HepG2 (cell line): Measurements from ENCODE around the gene ZSWIM6. TPM values are rescaled to one million over a fixed set of nuclear protein-coding genes. Genes with fewer than 3 reads are reported as not detected.

Experiments
- ATAC-seq: fragments of 200-7000 bp; cut with Tn5 transposase; 3 replicates; pipeline ENCODE4 v1.9.1; 2020; ENCODE audit warnings: mild to moderate bottlenecking, moderate library complexity
- BruUV-seq: library from RNA; stranded (reverse); fragments of 400-500 nt; replicated peaks from 2 replicates; lab custom pipeline; 2021; lab: Mats Ljungman, UMichigan
- CTCF ChIA-PET: fragments of 300-600 bp; formaldehyde crosslinking; extraction: SDS; loops from one replicate; lab custom pipeline; 2021; ENCODE audit warnings: low total read pairs, inconsistent platforms, low intra/inter-chr PET ratio; lab: Yijun Ruan, JAX
- POLR2A ChIA-PET: fragments of 350-600 bp; sonication (Branson Sonifier 250); formaldehyde crosslinking; loops from one replicate; lab custom pipeline; 2020; ENCODE audit warnings: antibody characterized with exemption, inconsistent platforms; lab: Yijun Ruan, JAX
- DNase-seq: peaks from one replicate; pipeline ENCODE4 v3.0.0-alpha.2; 2015; ENCODE audit warnings: low spot score
- FAIRE-seq: peaks from 3 replicates; lab custom pipeline; 2011; peaks lifted over from hg19 to GRCh38; lab: Jason Lieb, UNC
- H2AFZ ChIP-seq: one replicate; pipeline ENCODE4 v1.6.1; 2011; ENCODE audit warnings: low read length, inconsistent platforms
- H3K27ac ChIP-seq: fragments of 300-600 bp; 3 replicates; pipeline ENCODE4 v1.8.0; 2011; ENCODE audit warnings: mixed run types, mild to moderate bottlenecking, mixed read lengths, low read length, inconsistent platforms; ENCODE audit not compliant: insufficient read depth; ENCODE audit errors: extremely low read length
- H3K27me3 ChIP-seq, 2 experiments: fragments of 200-600 bp in 1 of 2; 2 replicates in 1 of 2; 3 replicates in 1 of 2; pipeline versions ENCODE4 v1.6.0 to v1.8.0; 2011; ENCODE audit warnings: low read length in 2 of 2, mild to moderate bottlenecking in 2 of 2, moderate library complexity in 2 of 2, inconsistent platforms in 1 of 2; ENCODE audit not compliant: insufficient read depth in 2 of 2, control insufficient read depth in 1 of 2
- H3K36me3 ChIP-seq, 2 experiments: fragments of 200-600 bp in 1 of 2; replicated peaks in 1 of 2; 2 replicates in 1 of 2; 3 replicates in 1 of 2; pipeline versions ENCODE4 v1.5.1 to v1.8.0; 2011; ENCODE audit warnings: low read length in 2 of 2, inconsistent platforms in 1 of 2; ENCODE audit not compliant: insufficient read depth in 2 of 2, control insufficient read depth in 1 of 2
- H3K4me1 ChIP-seq: 2 replicates; pipeline ENCODE4 v1.5.1; 2012; ENCODE audit warnings: low read length, inconsistent platforms; ENCODE audit not compliant: insufficient read depth
- H3K4me2 ChIP-seq: 2 replicates; pipeline ENCODE4 v1.6.0; 2011; ENCODE audit warnings: low read depth, low read length, inconsistent platforms
- H3K4me3 ChIP-seq, 3 experiments: fragments of 200-600 bp in 1 of 3; sonication (generic), shearing (Covaris generic) in 1 of 3; replicated peaks in 1 of 3; 2 replicates each; pipeline ENCODE4 v1.5.1; 2011 to 2016; ENCODE audit warnings: low read length in 3 of 3, inconsistent platforms in 2 of 3, low read depth in 2 of 3, mild to moderate bottlenecking in 2 of 3, control low read depth in 1 of 3, mixed read lengths in 1 of 3; ENCODE audit not compliant: insufficient read depth in 1 of 3
- H3K79me2 ChIP-seq: one replicate; pipeline ENCODE4 v1.6.1; 2011; ENCODE audit warnings: low read length, inconsistent platforms; ENCODE audit not compliant: insufficient read depth
- H3K9ac ChIP-seq: 2 replicates; pipeline ENCODE4 v1.6.0; 2011; ENCODE audit warnings: mild to moderate bottlenecking, low read depth, low read length, inconsistent platforms; ENCODE audit not compliant: insufficient read depth
- H3K9me3 ChIP-seq: 2 replicates; pipeline ENCODE4 v1.5.1; 2012; ENCODE audit warnings: mild to moderate bottlenecking, low read length
- H4K20me1 ChIP-seq: 2 replicates; pipeline ENCODE4 v1.6.0; 2011; ENCODE audit warnings: inconsistent platforms, mild to moderate bottlenecking, low read length, moderate library complexity; ENCODE audit not compliant: insufficient read depth
- DNMT1 ChIP-seq: sonication (generic); formaldehyde crosslinking; IDR thresholded peaks from 2 replicates; pipeline ENCODE4 v1.5.1; 2020; ENCODE audit warnings: mild to moderate bottlenecking, missing genetic modification reagents
- HMG20A ChIP-seq: IDR thresholded peaks from 2 replicates; pipeline ENCODE4 v1.6.1; 2016; ENCODE audit warnings: borderline replicate concordance
- SCMH1 ChIP-seq: sonication (generic); formaldehyde crosslinking; IDR thresholded peaks from 2 replicates; pipeline ENCODE4 v1.9.0; 2021; ENCODE audit warnings: missing genetic modification reagents, mild to moderate bottlenecking, borderline replicate concordance
- ZNF329 ChIP-seq: sonication (generic); formaldehyde crosslinking; IDR thresholded peaks from 2 replicates; pipeline ENCODE4 v1.9.0; 2021; ENCODE audit warnings: low read depth, mild to moderate bottlenecking, missing genetic modification reagents
- ZNF546 ChIP-seq: sonication (generic); formaldehyde crosslinking; conservative IDR thresholded peaks from 2 replicates; pipeline ENCODE4 v1.8.1; 2023; ENCODE audit warnings: mild to moderate bottlenecking, missing genetic modification reagents
- ZNF549 ChIP-seq: sonication (generic); formaldehyde crosslinking; IDR thresholded peaks from 2 replicates; pipeline ENCODE4 v1.5.0; 2020; ENCODE audit warnings: missing genetic modification reagents
- ZNF639 ChIP-seq: conservative IDR thresholded peaks from 2 replicates; pipeline ENCODE4 v1.6.1; 2018; ENCODE audit warnings: missing genetic modification reagents
- ZNF749 ChIP-seq: sonication (generic); formaldehyde crosslinking; IDR thresholded peaks from 2 replicates; pipeline ENCODE4 v1.8.0; 2022; ENCODE audit warnings: mild to moderate bottlenecking, missing genetic modification reagents, moderate library complexity, borderline replicate concordance
- ZNF766 ChIP-seq: sonication (generic); formaldehyde crosslinking; IDR thresholded peaks from 2 replicates; pipeline ENCODE4 v1.5.0; 2020; ENCODE audit warnings: missing genetic modification reagents, borderline replicate concordance
- WGBS: methylation state at CpG from one replicate; pipeline ENCODE4 v1.1.6; 2017; ENCODE audit warnings: low lambda C conversion rate; 5-methylcytosine and 5-hydroxymethylcytosine counted together
- in situ Hi-C: cut with HindIII; loops from 2 replicates; pipeline ENCODE4 v1.10.0; 2017; ENCODE audit warnings: low pct_unique_long_range_greater_than_20kb; ENCODE audit not compliant: extremely low pct_ligation_motif_present
- intact Hi-C: fragments of 100-400 bp; cut with micrococcal nuclease; formaldehyde crosslinking; loops from one replicate; pipeline ENCODE4 v1.10.0; 2022; ENCODE audit not compliant: unreplicated experiment
- polyA plus RNA-seq, 8 experiments: library from polyadenylated mRNA; depleted of rRNA in 3 of 8; stranded (reverse) in 7 of 8; unstranded in 1 of 8; fragments of >200 nt; fragmentation: Illumina TruSeq in 4 of 8; extraction: Trizol in 4 of 8; gene quantifications; 2 replicates each; pipeline versions ENCODE4 v1.2.1 to v1.2.3, GENCODE V29; 2011 to 2016; ENCODE audit warnings: low read depth in 4 of 8, missing spikeins in 1 of 8, mixed read lengths in 1 of 8; ENCODE audit not compliant: insufficient read depth in 1 of 8
- total RNA-seq, 5 experiments: library from RNA; depleted of rRNA; stranded (reverse); fragments of >200 nt; fragmentation: Illumina TruSeq; extraction: Trizol; gene quantifications; 2 replicates each; pipeline ENCODE4 v1.2.3, GENCODE V29; 2016; ENCODE audit warnings: low read depth in 1 of 5
- TF ChIP-seq, protein P1 (sequence below), 2 experiments: fragments of 450-650 bp in 1 of 2; sonication (generic) in 1 of 2; formaldehyde crosslinking; IDR thresholded peaks; 2 replicates each; pipeline versions ENCODE4 v1.5.0 to v1.8.0; 2020 to 2022; ENCODE audit warnings: mild to moderate bottlenecking in 1 of 2, missing genetic modification reagents in 1 of 2

Gene ZSWIM6
- total and polyA plus RNA-seq, 2 of the 13 experiments (the other 11 are each of a cell fraction or from before 2014, with no cell fraction given) = 0.82 to 1.9 TPM

DNA sequence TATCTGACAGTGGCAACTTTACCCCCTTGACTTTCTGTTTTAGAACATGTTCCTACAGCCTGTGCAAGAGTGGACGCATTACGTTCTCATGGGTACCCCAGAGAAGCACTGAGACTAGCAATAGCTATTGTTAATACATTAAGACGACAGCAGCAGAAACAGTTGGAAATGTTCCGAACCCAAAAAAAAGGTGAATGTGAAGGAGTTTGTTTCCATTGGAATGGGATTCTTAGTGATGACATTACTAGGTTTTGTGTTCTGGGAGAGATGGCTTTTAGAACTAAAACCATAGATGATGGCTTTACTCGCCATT, 194.1 kb downstream of the ZSWIM6 start (continued):
- TF ChIP-seq ZNF329 (CRISPR knock-in tag) (no peak), SCMH1 (CRISPR knock-in tag) (no peak), ZNF749 (no peak), ZNF639 (CRISPR knock-in tag) (no peak), ZNF766 (CRISPR knock-in tag) (no peak), ZNF549 (no peak), ZNF546 (CRISPR knock-in tag) (no peak)
- TF ChIP-seq, all 625 proteins: peak for 0

- ChIA-PET POLR2A (no interaction called here), CTCF (no interaction called here)
- Histone ChIP-seq H3K9me3 (no peaks in the 10 kb centered on the region), H3K9ac (no peak overlapping the region), H3K4me3 (no peak overlapping the region), H3K27me3 (no peaks in the 10 kb centered on the region), H3K27ac (no peak overlapping the region), H3K79me2 (no peaks in the 10 kb centered on the region), H2AFZ (no peak overlapping the region), H3K36me3 (0 out of 5 replicates have a peak, but pooled peaks cover 0 to 4% of the 10 kb centered on the region in 2 experiments), H3K4me2 (no peak overlapping the region), H3K4me1 (no peaks in the 10 kb centered on the region)
- ATAC-seq = no peak
- FAIRE-seq = no peak
- DNase-seq = no peak
- WGBS = 50% methylated on average over 4 of the region's 4 CpGs
- in situ Hi-C loops = no loop called here
- intact Hi-C loops = no loop called here
- TF ChIP-seq HMG20A (CRISPR knock-in tag) (no peak), DNMT1 (CRISPR knock-in tag) (no peak)
- TF ChIP-seq, protein P1, sequence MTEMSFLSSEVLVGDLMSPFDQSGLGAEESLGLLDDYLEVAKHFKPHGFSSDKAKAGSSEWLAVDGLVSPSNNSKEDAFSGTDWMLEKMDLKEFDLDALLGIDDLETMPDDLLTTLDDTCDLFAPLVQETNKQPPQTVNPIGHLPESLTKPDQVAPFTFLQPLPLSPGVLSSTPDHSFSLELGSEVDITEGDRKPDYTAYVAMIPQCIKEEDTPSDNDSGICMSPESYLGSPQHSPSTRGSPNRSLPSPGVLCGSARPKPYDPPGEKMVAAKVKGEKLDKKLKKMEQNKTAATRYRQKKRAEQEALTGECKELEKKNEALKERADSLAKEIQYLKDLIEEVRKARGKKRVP (CRISPR knock-in tag; IDR thresholded peaks at IDR 0.05) = no peak
- TF ChIP-seq, all 625 proteins: peak for 0
- no TSS peak for BruUV-seq
- H4K20me1 ChIP-seq = no peaks in the 10 kb centered on the region
These were observed 200.9 kb downstream of the ZSWIM6 start for GRCh38 chr5:61532983-61533382.
